Keratinocyte (primary cell): Measurements from ENCODE around the gene NCAPH2.

Experiments
- CTCF ChIP-seq, 3 experiments: IDR thresholded peaks in 1 of 3; conservative IDR thresholded peaks in 1 of 3; optimal IDR thresholded peaks in 1 of 3; 2 replicates in 2 of 3; 3 replicates in 1 of 3; pipeline versions ENCODE3 to v1.5.1; 2011; ENCODE audit warnings: low read length in 3 of 3, mild to moderate bottlenecking in 3 of 3, moderate library complexity in 2 of 3, control low read depth in 1 of 3, inconsistent platforms in 1 of 3; ENCODE audit not compliant: insufficient read depth in 2 of 3; ENCODE audit errors: extremely low read depth in 1 of 3
- EZH2 ChIP-seq: IDR thresholded peaks from one replicate; pipeline ENCODE4 v1.6.1; 2012; ENCODE audit warnings: inconsistent platforms, mild to moderate bottlenecking, low read length, moderate library complexity

GRCh38 chr22:50507421-50507990, 518 bp upstream of the NCAPH2 start, which contains the start of gene LMF2:
- TF ChIP-seq CTCF (optimal IDR thresholded peaks at IDR 0.05 in 1 of 3, IDR thresholded peaks at IDR 0.05 in 1 of 3, conservative IDR thresholded peaks at IDR 0.05 in 1 of 3; ENCODE audit: extremely low read depth in 1 of 3, insufficient read depth in 2 of 3, low read length in 3 of 3) (no peak), EZH2 (no peak)
